GM10266 (cell line): Measurements from ENCODE around the gene GALNT9.

Experiments used
- DNase-seq: peaks from one replicate; pipeline ENCODE4 v3.0.0; 2012; ENCODE audit errors: extremely low spot score
- TF ChIP-seq, protein P1 (sequence below): IDR thresholded peaks from 2 replicates; pipeline ENCODE4 v1.5.1; 2012; ENCODE audit warnings: mild to moderate bottlenecking, low read depth; ENCODE audit not compliant: control insufficient read depth, insufficient read depth; ENCODE audit errors: missing control alignments

GALNT9 gene

DNA sequence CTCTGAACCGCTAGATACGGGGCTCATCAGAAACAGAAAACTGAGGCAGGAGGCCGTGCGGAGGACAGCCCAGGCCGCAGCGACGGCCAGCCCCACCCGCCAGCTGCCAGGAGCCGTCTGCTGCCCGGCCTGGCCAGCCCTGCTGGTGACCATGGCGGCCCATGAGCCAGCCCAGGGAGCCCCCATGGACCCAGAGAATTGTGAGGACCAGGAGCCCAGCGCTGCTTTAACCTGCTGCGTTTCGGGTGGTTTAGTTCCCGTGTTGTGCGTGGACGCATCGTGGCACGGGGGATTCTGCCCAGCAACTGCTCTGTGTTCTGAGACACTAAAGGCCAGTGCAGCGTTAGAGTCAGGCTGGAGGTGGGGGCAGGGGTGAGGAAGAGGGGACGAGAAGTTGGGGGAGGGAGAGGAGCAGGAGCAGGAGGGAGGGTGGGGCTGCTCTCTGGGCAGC lies 140.9 kb downstream of the GALNT9 start:
- DNase-seq = no peak
- TF ChIP-seq, protein P1, sequence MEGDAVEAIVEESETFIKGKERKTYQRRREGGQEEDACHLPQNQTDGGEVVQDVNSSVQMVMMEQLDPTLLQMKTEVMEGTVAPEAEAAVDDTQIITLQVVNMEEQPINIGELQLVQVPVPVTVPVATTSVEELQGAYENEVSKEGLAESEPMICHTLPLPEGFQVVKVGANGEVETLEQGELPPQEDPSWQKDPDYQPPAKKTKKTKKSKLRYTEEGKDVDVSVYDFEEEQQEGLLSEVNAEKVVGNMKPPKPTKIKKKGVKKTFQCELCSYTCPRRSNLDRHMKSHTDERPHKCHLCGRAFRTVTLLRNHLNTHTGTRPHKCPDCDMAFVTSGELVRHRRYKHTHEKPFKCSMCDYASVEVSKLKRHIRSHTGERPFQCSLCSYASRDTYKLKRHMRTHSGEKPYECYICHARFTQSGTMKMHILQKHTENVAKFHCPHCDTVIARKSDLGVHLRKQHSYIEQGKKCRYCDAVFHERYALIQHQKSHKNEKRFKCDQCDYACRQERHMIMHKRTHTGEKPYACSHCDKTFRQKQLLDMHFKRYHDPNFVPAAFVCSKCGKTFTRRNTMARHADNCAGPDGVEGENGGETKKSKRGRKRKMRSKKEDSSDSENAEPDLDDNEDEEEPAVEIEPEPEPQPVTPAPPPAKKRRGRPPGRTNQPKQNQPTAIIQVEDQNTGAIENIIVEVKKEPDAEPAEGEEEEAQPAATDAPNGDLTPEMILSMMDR = no peak

- TF ChIP-seq, protein P1 = no peak
- DNase-seq = no peak
Measured at GRCh38 chr12:132187646-132188450, 141.5 kb downstream of the GALNT9 start.

- TF ChIP-seq, protein P1 = no peak
Measured at GRCh38 chr12:132186857-132187620, 142.3 kb downstream of the GALNT9 start.

GRCh38 chr12:132186208-132186856 lies 143.1 kb downstream of the GALNT9 start:
- TF ChIP-seq, protein P1 = no peak
- no peak for DNase-seq

More at GRCh38 chr12:132186857-132187620, 142.3 kb downstream of the GALNT9 start:
- no peak for DNase-seq

GRCh38 chr12:132185705-132186104 lies 143.7 kb downstream of the GALNT9 start:
- no peak for DNase-seq
- TF ChIP-seq, protein P1 = no peak

- TF ChIP-seq, protein P1 = no peak
- no peak for DNase-seq
Measured at GRCh38 chr12:132182711-132183365, 146.6 kb downstream of the GALNT9 start.
